ENCODE results near the gene MORN1.

Gene MORN1

DNA sequence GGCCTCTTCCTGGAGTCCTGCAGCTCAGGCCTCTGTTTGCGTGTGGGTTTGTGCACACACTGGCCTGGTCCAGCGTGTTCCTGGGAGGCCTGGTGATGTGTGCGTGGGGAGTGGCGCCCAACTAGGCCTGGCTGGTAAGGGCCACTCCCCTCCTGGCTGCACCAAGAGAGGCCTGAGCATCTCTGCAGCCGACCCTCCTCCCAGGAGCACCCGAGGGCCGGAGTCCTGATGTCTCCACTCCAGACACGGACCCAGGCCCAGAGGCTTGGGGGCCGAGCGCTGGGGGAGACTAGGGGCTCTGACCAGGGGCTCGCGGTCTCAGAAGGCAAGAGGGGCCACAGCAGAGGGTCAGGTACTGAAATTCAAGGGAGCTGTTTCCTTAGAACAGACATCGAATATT is 33.3 kb downstream of the MORN1 start:
- no peaks in the 10 kb centered on the region for H3K9me3 ChIP-seq
- no peaks in the 10 kb centered on the region for H3K36me3 ChIP-seq
- no peak overlapping the region for H3K4me3 ChIP-seq (ENCODE audit: low read depth, low read length)
- H3K4me1 ChIP-seq = no peaks in the 10 kb centered on the region
- TF ChIP-seq CTCF (IDR thresholded peaks at IDR 0.05; ENCODE audit: low read depth, low read length) = no peak
- peak; percentile 1 for DNase-seq
- no peaks in the 10 kb centered on the region for H3K27me3 ChIP-seq

- no peak for TF ChIP-seq CTCF (IDR thresholded peaks at IDR 0.05; ENCODE audit: low read depth, low read length)
- H3K27me3 ChIP-seq = no peaks in the 10 kb centered on the region
Measured at GRCh38 chr1:2356911-2357845, 34.2 kb downstream of the MORN1 start.

DNA sequence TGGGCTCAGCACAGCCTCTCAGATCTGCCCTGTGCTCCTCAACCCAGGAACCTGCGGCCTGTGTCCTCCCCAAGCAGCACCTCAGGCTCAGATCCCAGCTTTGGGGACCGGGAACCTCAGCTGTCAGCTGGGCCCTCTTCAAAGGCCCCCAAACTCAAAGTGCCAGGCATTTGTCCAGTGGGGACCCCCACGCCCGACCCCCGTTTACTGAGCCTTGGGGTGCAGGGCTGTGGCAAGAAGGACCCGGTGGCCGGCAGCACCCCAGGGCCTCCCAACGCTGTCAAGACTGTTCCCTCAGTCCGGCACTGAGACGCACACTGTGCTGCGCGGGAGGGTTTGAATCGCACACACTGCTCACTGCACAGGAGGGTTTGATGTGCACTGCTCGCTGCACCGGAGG is 35.0 kb downstream of the MORN1 start:
- no peaks in the 10 kb centered on the region for H3K9me3 ChIP-seq
- H3K4me1 ChIP-seq = no peaks in the 10 kb centered on the region
- no peaks in the 10 kb centered on the region for H3K27me3 ChIP-seq
- no peak overlapping the region for H3K4me3 ChIP-seq (ENCODE audit: low read depth, low read length)
- H3K36me3 ChIP-seq = no peaks in the 10 kb centered on the region
- no peak for TF ChIP-seq CTCF (IDR thresholded peaks at IDR 0.05; ENCODE audit: low read depth, low read length)
- DNase-seq = peak; percentile 1

More at GRCh38 chr1:2356911-2357845, 34.2 kb downstream of the MORN1 start:
- no peaks in the 10 kb centered on the region for H3K36me3 ChIP-seq
- H3K4me1 ChIP-seq = no peaks in the 10 kb centered on the region
- peak; percentile 6 for DNase-seq
- H3K9me3 ChIP-seq = no peaks in the 10 kb centered on the region
- H3K4me3 ChIP-seq (ENCODE audit: low read depth, low read length) = no peak overlapping the region

- Histone ChIP-seq H3K4me3 (ENCODE audit: low read depth, low read length) (no peak overlapping the region), H3K36me3 (no peaks in the 10 kb centered on the region), H3K4me1 (no peaks in the 10 kb centered on the region), H3K9me3 (no peaks in the 10 kb centered on the region), H3K27me3 (no peaks in the 10 kb centered on the region)
- no peak for TF ChIP-seq CTCF (IDR thresholded peaks at IDR 0.05; ENCODE audit: low read depth, low read length)
- DNase-seq = peak; percentile 2
Measured at GRCh38 chr1:2355373-2356261, 35.7 kb downstream of the MORN1 start.

- H3K4me1 ChIP-seq = no peaks in the 10 kb centered on the region
- no peaks in the 10 kb centered on the region for H3K9me3 ChIP-seq
- peak; percentile 1 for DNase-seq
- H3K4me3 ChIP-seq (ENCODE audit: low read depth, low read length) = no peak overlapping the region
- no peaks in the 10 kb centered on the region for H3K36me3 ChIP-seq
- H3K27me3 ChIP-seq = no peaks in the 10 kb centered on the region
- no peak for TF ChIP-seq CTCF (IDR thresholded peaks at IDR 0.05; ENCODE audit: low read depth, low read length)
Measured at GRCh38 chr1:2354511-2355372, 36.6 kb downstream of the MORN1 start.

Data from BE2C (cell line).